HG03469 (cell line): ENCODE data around the gene PUSL1.

Experiments used
- ATAC-seq: cut with Tn5 transposase; IDR thresholded peaks from one replicate; pipeline ENCODE4 v1.9.1; 2021; ENCODE audit warnings: mild to moderate bottlenecking, moderate library complexity, moderate number of reproducible peaks; ENCODE audit not compliant: unreplicated experiment

Gene PUSL1

DNA sequence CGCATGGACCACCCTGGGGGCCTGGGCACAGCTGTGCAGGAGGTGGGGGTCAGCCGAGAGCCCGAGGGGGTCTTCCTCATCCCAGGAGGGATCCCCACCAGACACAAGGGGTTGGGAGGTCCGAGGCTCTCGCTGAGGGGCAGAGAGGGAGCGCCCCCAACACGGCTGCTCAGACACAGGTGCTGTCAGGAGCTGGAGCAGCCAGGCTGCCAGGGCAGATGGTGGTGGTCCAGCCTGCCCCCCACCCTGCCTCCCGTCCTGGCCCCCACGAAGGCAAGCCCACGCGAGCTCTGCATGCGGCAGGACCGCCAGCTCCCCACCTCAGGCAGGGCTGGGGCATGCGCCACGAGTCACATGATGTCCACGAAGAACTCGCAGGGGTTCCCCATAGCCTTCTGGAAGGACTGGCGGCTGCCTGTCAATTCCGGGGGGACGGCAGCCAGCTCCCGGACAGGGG lies 27.4 kb downstream of the PUSL1 start:
- no peak for ATAC-seq

DNA sequence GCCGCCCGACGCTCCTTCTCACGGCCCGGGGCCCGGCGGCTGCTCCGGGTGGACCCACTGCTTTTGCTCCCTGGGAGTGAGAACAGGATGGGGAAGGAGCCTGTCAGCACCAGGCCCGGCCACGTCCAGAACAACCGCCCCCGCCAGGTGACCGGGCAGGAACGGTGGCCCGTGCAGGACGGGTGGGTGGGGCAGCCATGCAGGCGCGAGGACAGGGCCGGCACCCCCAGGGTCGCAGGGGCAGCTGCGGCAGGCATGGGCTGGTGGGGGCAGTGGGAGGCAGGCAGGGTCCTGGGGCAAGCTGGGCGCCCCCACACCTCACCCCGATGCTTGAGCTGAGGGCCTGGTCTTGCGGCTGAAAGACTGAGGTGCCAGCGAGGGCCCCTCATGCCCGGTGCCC lies 28.0 kb downstream of the PUSL1 start:
- no peak for ATAC-seq

DNA sequence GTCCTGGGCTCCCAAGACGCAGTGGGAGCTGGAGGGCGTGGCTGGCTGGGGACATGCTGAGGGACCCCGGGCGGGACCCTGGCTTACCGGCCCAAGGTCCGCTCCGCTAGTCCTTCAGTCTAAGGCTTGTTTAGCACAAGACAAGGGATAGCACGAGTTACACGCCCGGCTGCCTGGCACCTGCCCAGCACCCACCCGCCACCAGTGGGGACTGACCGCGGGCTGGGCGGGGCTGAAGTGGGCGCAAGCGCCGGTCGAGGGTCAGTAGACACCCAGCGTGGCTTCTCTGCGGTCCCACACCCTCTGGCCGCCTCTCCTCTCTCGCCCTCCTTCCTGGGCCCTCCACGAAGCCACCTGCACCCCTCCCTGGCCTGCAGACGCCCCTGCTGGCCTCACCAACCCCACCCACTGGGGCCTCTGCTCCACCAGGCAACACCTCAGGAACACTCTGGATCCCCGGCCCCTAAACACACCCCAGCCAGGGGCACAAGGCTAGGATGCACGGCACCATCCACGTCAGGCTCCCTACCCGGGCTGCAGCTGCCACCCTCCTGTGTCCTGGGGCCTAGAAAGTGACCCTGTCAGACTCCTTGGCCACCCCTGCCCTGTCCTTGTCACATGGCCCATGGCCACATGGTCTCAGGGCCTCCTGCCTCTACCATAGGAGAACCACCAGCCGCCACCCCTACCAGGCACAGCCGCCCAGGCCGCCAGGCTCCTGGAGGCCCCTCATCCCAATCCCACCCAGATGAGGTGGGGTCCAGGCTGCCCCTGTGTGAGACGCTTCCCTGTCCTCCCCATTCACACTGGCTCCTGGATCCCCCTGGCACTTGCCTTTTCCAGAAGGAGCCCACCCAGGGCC lies 28.8 kb downstream of the PUSL1 start:
- no peak for ATAC-seq

DNA sequence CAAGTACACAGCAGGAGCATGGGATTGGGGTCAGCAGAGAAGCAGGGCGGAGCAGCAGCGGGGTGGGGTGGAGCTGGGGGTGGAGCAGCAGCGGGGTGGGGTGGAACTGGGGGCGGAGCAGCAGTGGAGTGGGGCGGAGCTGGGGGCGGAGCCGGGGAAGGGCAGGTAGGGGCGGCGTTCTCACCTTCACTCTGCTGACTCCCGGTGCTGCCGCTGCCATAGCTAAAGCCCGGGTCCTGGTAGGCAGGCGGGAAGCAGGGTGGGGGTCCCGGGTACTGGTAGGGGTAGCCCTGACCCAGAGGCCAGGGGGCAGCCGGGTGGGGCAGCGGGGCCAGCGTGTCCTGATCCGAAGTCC lies 29.4 kb downstream of the PUSL1 start:
- no peak for ATAC-seq

DNA sequence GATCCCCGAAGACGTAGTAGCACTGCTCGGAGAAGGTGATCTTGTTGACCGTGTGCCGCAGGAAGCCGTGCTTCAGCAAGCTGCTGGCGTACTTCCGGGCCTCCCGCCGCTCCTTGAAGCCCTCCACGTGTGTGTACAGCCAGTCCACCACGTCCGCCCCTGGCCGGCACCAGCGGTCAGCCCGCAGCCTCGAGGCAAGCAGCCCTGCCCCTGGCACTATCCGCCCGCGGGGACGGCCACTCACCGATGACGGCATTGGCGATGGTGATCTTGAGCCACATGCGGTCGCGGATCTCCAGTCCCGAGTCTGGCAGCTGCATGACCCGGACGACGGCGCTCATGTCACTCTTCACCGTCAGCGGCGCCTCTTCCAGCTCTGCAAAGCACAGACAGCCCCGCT lies 29.9 kb downstream of the PUSL1 start:
- ATAC-seq: no peak

DNA sequence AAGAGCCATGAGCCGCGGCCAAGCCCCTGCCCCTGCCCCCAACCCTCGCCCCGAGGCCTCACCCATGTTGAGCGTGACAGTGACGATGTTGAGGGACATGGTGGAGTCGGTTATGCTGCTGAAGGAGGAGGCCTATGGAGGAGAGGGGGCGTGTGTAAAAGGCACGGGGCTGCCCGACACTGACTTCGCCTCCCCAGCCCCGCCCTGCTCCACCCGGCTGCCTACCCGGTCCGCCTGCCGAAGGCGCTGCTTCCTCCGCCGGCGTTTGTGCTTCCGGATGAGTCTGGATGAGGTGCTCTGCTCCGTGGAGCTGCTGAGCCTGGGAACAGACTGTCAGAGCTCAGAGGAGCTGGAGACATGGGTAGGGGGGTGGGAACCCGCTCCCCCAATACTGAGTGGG lies 31.8 kb downstream of the PUSL1 start:
- no peak for ATAC-seq

DNA sequence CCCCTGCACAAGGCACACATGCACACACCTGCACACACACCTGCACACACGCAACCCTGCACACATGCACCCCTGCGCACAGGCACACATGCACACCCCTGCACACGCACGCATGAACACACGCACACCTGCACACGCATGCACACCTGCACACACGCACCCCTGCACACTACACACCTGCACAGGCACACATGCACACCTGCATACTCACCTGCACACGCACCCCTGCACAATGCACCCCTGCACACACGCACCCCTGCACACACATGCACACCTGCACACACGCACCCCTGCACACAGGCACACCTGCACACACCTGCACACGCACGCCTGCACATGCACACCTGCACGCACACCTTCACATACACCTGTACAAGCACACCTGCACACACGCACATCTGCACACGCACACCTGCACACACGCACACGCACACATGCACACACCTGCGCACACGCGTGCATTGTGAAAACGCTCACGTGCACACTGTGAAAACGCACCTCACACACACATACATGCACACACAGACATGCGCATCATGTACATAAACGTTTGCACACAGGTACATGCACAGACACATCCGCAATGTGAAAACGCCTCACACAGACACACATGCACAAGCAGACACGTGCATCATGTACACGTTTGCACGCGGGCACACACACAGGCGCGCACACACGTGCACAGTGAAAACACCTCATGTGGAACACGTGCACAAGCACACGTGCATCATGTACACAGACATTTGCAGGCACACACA lies 32.6 kb downstream of the PUSL1 start:
- no peak for ATAC-seq

DNA sequence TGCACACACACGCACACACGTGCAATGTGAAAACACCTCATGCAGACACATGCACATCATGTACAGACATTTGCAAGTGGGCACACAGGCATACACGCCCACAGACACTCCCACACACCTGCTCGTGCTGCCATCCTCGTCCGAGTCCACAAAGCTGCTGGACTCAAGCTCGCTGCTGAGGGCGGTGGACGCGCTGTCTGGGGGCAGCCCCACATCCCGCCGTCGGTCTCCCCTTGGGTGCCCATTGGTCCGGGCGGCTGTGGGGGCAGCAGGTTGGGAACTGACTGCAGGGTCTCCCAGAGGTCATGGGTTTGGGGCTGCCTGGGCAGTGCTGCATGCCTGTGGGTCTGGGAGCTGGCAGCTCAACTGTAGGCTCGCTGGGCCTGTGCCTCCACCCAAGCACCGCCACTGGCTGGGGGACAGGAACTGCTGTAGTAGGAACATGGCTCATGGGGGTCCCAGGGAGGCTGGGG lies 33.2 kb downstream of the PUSL1 start:
- ATAC-seq: no peak

DNA sequence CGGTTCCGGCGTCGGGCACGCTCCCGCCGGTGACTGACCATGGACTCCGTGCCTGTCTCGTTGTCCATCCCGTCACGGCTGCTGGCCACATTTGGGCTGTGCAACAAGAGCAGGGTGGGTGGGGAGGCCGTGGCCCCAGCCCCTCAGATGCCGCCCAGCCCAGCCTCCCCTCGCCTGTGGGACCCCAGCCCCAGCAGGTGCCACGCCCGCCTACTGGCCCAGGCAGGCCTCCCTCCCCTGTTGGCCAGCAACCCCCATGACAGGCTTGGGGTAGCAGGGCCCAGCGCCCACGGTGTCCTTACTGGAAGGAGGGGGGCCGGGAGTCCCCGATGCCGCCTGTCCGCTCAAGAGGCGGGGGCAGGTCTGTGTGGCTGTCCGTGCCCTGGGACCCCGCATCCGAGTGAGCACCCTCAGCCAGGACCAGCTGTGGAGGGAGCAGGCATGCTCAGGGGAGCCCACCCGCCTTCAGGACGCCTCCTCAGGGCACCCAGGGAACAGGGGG lies 33.7 kb downstream of the PUSL1 start:
- ATAC-seq: no peak

DNA sequence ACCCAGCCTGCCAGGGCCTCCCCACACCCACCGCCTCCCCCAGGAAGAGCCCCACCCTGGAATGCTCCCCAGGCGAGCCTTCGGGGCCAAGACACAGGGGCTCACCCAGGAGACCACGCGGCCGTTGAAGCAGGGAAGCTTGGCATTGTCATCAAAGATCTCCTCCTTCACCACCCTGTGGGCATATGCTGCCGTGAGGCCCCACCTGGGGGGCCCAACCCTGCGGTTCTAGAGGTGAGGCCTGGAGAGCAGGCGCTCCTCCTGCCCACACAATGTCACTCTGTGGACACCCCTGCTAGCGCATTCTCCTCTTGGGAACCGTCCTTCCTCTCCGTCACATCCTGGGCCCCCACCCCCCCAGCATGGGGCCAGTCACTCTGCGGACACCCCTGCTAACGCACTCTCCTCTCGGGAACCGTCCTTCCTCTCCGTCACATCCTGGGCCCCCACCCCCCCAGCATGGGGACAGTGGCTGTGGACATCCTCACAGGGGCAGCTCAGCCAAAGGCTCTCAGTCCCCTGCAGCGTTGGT lies 34.3 kb downstream of the PUSL1 start:
- no peak for ATAC-seq

DNA sequence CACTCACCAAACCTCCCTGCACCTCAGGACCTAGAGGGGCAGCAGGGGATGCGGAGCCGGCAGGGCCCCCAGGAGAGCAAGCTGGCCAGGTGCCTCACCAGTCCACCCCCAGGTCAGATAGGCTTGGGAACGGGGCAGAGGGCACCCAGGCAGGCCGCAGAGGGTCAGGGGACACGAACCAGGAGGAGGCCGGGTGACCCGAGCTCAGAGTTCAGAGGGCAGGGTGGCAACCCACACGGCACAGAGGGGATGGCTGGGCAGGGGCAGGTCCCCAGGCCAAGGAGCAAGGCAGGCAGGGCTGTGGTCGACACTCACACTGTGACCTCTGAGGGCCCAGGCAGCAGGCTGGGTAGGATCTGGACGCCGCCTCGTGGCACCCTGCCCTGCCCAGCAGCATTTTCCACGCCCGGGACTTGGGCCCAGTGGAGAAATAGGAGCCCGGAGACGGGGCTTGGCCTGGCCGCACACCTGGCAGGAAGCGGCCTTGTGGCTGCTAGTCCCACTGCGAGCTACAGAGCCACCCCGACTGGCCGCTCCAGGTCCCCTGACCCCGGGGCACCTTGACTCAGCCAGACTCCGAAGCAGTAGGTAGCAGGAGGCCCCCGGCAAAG lies 35.5 kb downstream of the PUSL1 start:
- ATAC-seq: no peak

DNA sequence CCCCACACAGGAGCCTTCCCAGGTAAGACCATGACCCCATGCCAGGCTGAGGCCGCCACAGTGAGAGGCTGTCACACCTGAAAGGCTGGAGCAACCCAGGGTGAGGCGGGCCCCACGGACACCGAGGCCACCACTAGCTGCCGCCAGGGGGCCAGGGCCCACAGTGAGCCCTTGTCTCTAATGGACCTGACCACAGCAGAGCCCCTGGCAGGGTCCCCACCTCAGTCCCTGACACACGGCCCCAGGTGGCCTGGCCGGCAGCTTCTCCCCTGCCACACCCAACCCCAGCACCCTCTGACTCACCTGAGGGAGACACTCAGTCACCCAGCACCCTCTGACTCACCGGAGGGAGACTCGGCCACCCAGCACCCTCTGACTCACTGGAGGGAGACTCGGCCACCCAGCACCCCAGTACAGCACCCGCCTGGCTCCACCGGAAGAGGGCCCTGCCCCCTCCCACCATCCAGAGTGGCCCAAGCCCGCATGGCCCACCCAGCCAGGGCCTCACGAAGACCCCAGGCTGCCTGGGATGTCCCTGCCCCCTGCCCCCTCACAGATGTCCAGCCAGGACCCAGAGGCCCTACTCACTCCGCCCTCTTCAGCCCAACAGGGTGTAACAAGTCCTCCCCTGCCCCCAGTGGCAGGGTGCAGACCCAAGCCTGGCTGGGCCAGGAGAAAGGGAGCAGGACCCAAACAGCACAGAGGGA lies 36.4 kb downstream of the PUSL1 start:
- no peak for ATAC-seq

DNA sequence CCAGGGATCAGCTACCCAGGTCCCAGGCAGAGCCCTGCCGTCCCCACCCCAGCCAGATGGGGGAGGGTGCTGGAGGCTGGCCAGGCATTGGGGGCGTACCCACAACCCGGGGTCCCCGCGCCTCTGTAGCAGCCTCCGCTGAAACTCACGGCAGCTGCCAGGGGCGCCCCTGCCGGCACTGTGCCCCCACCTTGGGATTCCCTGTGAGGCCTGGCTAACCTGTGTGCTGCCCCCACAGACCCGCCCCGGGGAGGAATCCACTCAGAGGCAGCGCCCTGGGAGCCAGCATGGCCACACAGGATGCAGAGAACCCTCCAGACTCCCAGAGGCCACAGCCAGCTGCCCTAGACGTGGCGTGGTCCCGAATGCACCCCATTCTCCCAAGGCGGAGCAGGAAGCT lies 37.0 kb downstream of the PUSL1 start:
- ATAC-seq: no peak

DNA sequence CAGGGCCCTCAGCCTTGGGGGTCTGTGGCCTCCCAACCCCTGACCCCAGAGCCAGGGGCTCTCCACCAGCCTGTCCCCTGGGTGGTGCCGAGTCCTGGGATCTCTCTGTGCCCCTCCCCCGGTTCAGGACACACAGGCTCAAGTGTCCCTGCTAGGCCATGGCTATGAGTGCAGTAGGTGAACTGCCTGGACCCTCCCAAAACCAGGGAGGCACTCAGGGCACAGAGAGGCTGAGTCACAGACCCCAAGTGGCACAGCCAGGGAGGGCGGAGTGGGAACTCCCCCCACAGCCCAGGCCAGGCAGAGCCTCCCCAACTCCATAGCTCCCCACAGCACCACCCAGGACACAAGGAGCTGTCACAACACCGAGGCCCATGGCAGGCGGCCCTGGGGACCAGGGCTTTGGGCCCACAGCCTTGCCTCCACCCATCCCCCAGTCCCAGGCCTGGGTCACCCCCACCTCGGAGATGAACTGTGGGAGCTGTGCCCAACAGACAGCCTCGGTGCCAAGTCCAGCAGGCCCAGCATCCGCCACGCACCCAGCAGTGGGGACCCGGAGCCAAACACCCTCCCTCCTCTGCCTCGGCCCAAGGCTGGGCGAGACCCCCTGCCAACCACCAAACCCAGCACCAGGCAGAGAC lies 37.6 kb downstream of the PUSL1 start:
- no peak for ATAC-seq

DNA sequence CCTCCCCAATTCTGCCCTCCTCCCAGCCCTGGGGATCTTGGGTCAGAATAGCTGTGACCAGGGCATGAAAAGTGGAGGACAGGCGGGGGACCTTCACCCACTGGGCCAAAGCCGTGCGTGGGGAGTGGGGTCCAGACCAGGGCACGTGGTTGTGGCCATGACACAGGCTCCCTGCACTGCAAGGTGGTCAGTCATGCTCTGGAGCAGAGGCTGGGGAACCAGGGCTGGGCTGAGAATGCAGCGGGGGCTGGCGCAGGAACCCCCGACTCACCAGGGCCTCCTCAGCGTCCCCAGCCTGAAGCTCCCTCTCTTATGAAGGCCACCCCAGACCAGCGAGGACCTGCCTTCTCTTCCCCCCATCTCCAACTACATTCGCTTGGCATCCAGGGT lies 38.1 kb downstream of the PUSL1 start:
- no peak for ATAC-seq

DNA sequence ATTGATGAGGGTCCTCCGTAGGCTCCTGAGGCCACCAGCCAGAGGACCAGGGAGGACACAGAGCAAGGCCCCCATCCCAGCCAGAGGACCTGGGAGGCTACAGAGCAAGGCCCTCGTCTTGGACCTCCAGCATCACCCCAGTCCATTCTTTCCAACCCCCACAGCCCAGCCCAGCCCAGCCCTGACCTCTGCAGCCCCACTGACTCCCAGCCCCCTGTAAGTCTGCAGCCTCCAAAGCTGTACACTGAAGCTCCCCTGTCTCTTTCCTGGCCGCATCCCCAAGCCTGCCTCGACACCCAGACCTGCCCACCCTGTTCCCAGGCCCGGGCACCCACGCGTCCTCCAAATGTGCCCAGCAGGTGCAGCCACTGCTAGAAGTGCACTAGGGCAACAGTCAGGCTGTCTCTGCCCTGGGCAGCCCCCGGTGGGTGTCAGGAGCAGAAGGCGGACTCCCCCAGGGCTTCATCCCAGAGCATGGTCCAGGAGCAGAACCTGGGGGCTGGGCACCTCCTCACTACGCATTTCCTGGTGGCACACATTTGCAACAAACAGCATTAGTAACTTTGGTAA lies 38.7 kb downstream of the PUSL1 start:
- ATAC-seq: no peak

DNA sequence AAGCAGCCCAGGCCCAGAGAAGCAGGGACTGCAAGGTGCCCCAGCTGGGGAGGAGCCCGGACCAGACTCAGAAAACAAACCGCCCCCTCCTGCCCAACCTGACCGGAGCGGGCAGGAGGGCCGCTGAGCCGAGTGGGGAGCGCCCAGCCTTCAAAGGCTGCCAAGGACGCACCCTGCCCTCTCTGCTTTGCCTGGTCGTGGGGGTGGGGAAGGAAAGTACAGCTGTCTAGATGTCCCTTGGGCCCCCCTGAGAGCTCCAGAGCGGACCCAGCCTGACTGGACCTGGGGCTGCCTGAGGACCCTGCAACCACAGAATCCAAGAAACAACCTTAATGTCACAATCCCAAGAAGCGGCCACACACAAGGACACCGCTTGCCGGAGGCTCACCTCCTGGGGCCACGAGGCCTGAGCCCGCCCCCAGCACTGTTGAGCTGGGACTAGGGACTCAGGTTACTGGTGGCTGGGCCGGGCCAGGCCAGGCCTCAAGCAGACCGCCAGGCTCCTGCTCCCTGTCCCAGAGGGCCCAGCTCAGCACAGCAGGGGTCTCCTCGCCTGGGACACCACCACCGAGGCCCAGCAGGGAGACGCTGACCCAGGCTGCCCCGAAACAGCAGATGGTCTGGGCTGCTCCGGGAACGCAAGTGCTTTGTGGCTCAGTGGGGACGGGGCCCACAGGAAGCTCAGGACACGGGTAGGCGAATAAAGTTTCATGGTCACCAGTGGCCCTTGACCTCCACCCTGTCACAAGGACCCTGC lies 39.4 kb downstream of the PUSL1 start:
- ATAC-seq: no peak

DNA sequence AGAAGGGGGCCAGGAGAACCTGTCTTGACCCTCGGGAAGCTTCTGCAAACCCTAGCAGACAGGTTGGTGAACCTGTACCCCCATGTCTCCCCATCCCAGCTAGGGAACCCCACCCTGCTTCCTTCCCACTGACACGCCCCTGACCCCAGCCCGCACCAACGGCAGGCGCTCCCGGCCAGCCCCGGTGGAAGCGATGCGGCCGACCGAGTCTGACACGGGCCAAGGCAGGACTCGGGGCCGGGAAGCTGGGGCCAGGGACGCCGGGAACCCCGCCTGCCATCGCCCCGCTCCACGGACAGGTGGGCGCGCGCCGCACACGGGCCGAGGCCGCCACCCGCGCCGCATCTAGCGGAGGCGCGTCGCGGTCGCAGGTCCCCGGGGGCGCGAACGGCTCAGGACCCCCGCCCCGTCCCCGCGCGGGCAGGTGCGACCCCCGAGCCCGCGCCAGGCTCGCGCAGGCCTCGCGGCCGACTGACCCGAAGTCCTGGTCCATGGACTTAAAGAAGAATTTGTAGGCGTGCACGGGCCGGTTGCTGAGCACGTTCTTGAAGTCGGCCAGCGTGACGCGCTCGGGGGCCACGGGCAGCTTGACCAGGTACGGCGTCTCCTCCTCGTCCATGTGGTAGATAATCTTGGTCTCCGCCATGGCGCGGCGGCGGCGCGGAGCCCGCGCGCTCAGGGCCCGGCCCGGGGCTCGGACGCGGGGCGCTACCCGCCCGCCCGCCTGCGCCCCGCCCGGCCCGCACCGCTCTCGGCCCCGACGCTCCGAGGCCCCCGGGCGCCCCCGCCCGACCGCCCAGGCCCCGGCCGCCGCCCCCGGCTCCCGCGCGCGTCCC lies 40.2 kb downstream of the PUSL1 start:
- no peak for ATAC-seq
